Stimulated activated memory B cell treated with anti-CD40 and anti-IgM and Interleukin-4, amounts not matched to agents 10 μg/mL and 1 μg/mL and 100 μg/mL, for 72 hours (primary cell): ENCODE results near the gene SLC15A1.

ENCODE experiments used
- ATAC-seq: fragments of 150-1000 bp; cut with Tn5 transposase; 2 replicates; pipeline ENCODE4 v1.10.0; 2021
- H3K27ac Mint-ChIP-seq: one replicate; pipeline ENCODE4 v1.8.0; 2022; ENCODE audit warnings: mild to moderate bottlenecking, mixed read lengths
- H3K27me3 Mint-ChIP-seq: one replicate; pipeline ENCODE4 v1.8.0; 2022; ENCODE audit warnings: mixed read lengths
- H3K36me3 Mint-ChIP-seq: one replicate; pipeline ENCODE4 v1.8.0; 2022; ENCODE audit warnings: mixed read lengths
- H3K4me1 Mint-ChIP-seq: one replicate; pipeline ENCODE4 v1.8.0; 2022; ENCODE audit warnings: mixed read lengths
- H3K4me3 Mint-ChIP-seq: one replicate; pipeline ENCODE4 v1.8.0; 2022; ENCODE audit warnings: mild to moderate bottlenecking, moderate library complexity, mixed read lengths
- H3K9me3 Mint-ChIP-seq: one replicate; pipeline ENCODE4 v1.8.0; 2022; ENCODE audit warnings: mixed read lengths

SLC15A1 gene

GRCh38 chr13:98785405-98785804 lies 32.9 kb upstream of the SLC15A1 start:
- Mint-ChIP-seq H3K27ac (no peak overlapping the region), H3K4me3 (no peak overlapping the region), H3K36me3 (no peaks in the 10 kb centered on the region)

GRCh38 chr13:98784666-98785065 lies 32.2 kb upstream of the SLC15A1 start:
- no peaks in the 10 kb centered on the region for H3K9me3 Mint-ChIP-seq
- H3K27ac Mint-ChIP-seq = no peak overlapping the region
- peaks cover 7% of the 10 kb centered on the region for H3K4me1 Mint-ChIP-seq
- no peak overlapping the region for H3K4me3 Mint-ChIP-seq
- ATAC-seq = no peak
- H3K36me3 Mint-ChIP-seq = no peaks in the 10 kb centered on the region
- H3K27me3 Mint-ChIP-seq = peaks cover 44% of the 10 kb centered on the region

More at GRCh38 chr13:98785405-98785804, 32.9 kb upstream of the SLC15A1 start:
- H3K27me3 Mint-ChIP-seq = peaks cover 44% of the 10 kb centered on the region
- no peaks in the 10 kb centered on the region for H3K9me3 Mint-ChIP-seq
- peaks cover 7% of the 10 kb centered on the region for H3K4me1 Mint-ChIP-seq
- ATAC-seq = no peak

- H3K27ac Mint-ChIP-seq = no peak overlapping the region
- H3K36me3 Mint-ChIP-seq = no peaks in the 10 kb centered on the region
- no peak overlapping the region for H3K4me3 Mint-ChIP-seq
- no peaks in the 10 kb centered on the region for H3K9me3 Mint-ChIP-seq
- ATAC-seq = no peak
- peaks cover 44% of the 10 kb centered on the region for H3K27me3 Mint-ChIP-seq
- peaks cover 4% of the 10 kb centered on the region for H3K4me1 Mint-ChIP-seq
Measured at GRCh38 chr13:98783856-98784478, 31.5 kb upstream of the SLC15A1 start.

- Mint-ChIP-seq H3K4me1 (no peaks in the 10 kb centered on the region), H3K9me3 (peaks cover 2% of the 10 kb centered on the region), H3K4me3 (no peak overlapping the region), H3K27me3 (peaks cover 39% of the 10 kb centered on the region), H3K27ac (no peak overlapping the region), H3K36me3 (no peaks in the 10 kb centered on the region)
- no peak for ATAC-seq
Measured at GRCh38 chr13:98782654-98783053, 30.2 kb upstream of the SLC15A1 start.

GRCh38 chr13:98781905-98782304 lies 29.4 kb upstream of the SLC15A1 start:
- Mint-ChIP-seq H3K36me3 (no peaks in the 10 kb centered on the region), H3K9me3 (peaks cover 2% of the 10 kb centered on the region), H3K27me3 (peaks cover 37% of the 10 kb centered on the region), H3K4me1 (no peaks in the 10 kb centered on the region), H3K4me3 (no peak overlapping the region), H3K27ac (no peak overlapping the region)
- ATAC-seq = no peak

- Mint-ChIP-seq H3K4me1 (no peaks in the 10 kb centered on the region), H3K27me3 (peaks cover 37% of the 10 kb centered on the region), H3K4me3 (no peak overlapping the region), H3K36me3 (no peaks in the 10 kb centered on the region), H3K27ac (no peak overlapping the region), H3K9me3 (peaks cover 2% of the 10 kb centered on the region)
- peak; percentile 24 for ATAC-seq
Measured at GRCh38 chr13:98781470-98781869, 29.0 kb upstream of the SLC15A1 start.

GRCh38 chr13:98781045-98781444 lies 28.6 kb upstream of the SLC15A1 start:
- Mint-ChIP-seq H3K36me3 (no peaks in the 10 kb centered on the region), H3K4me3 (no peak overlapping the region), H3K27me3 (peaks cover 39% of the 10 kb centered on the region), H3K9me3 (peaks cover 2% of the 10 kb centered on the region), H3K27ac (no peak overlapping the region), H3K4me1 (no peaks in the 10 kb centered on the region)
- ATAC-seq = no peak

- Mint-ChIP-seq H3K36me3 (no peaks in the 10 kb centered on the region), H3K27ac (no peak overlapping the region), H3K27me3 (peaks cover 45% of the 10 kb centered on the region), H3K4me1 (no peaks in the 10 kb centered on the region), H3K4me3 (no peak overlapping the region), H3K9me3 (peaks cover 2% of the 10 kb centered on the region)
- no peak for ATAC-seq
Measured at GRCh38 chr13:98780451-98780850, 28.0 kb upstream of the SLC15A1 start.

GRCh38 chr13:98779695-98780094 lies 27.2 kb upstream of the SLC15A1 start:
- H3K9me3 Mint-ChIP-seq = peaks cover 2% of the 10 kb centered on the region
- no peak for ATAC-seq
- H3K4me3 Mint-ChIP-seq = no peak overlapping the region
- peaks cover 46% of the 10 kb centered on the region for H3K27me3 Mint-ChIP-seq
- no peak overlapping the region for H3K27ac Mint-ChIP-seq
- H3K36me3 Mint-ChIP-seq = no peaks in the 10 kb centered on the region
- no peaks in the 10 kb centered on the region for H3K4me1 Mint-ChIP-seq

GRCh38 chr13:98778749-98779148 lies 26.3 kb upstream of the SLC15A1 start:
- ATAC-seq = no peak
- no peak overlapping the region for H3K27ac Mint-ChIP-seq
- peaks cover 2% of the 10 kb centered on the region for H3K9me3 Mint-ChIP-seq
- H3K4me3 Mint-ChIP-seq = no peak overlapping the region
- H3K4me1 Mint-ChIP-seq = no peaks in the 10 kb centered on the region
- no peaks in the 10 kb centered on the region for H3K36me3 Mint-ChIP-seq
- peaks cover 46% of the 10 kb centered on the region for H3K27me3 Mint-ChIP-seq

- Mint-ChIP-seq H3K27me3 (peaks cover 31% of the 10 kb centered on the region), H3K4me1 (no peaks in the 10 kb centered on the region), H3K36me3 (no peaks in the 10 kb centered on the region), H3K27ac (no peak overlapping the region), H3K9me3 (peaks cover 2% of the 10 kb centered on the region), H3K4me3 (no peak overlapping the region)
- ATAC-seq = no peak
Measured at GRCh38 chr13:98776644-98777043, 24.2 kb upstream of the SLC15A1 start.

GRCh38 chr13:98775844-98776598 lies 23.5 kb upstream of the SLC15A1 start:
- no peak overlapping the region for H3K4me3 Mint-ChIP-seq

GRCh38 chr13:98775386-98775785 lies 22.9 kb upstream of the SLC15A1 start:
- H3K27ac Mint-ChIP-seq = no peak overlapping the region
- no peaks in the 10 kb centered on the region for H3K4me1 Mint-ChIP-seq

More at GRCh38 chr13:98775844-98776598, 23.5 kb upstream of the SLC15A1 start:
- Mint-ChIP-seq H3K9me3 (peaks cover 2% of the 10 kb centered on the region), H3K27me3 (peaks cover 25% of the 10 kb centered on the region), H3K4me1 (no peaks in the 10 kb centered on the region), H3K27ac (no peak overlapping the region), H3K36me3 (no peaks in the 10 kb centered on the region)
- ATAC-seq = no peak

GRCh38 chr13:98774776-98775175 lies 22.3 kb upstream of the SLC15A1 start:
- no peak for ATAC-seq
- H3K4me3 Mint-ChIP-seq = no peak overlapping the region
- peaks cover 2% of the 10 kb centered on the region for H3K9me3 Mint-ChIP-seq
- no peak overlapping the region for H3K27ac Mint-ChIP-seq
- no peaks in the 10 kb centered on the region for H3K36me3 Mint-ChIP-seq
- no peaks in the 10 kb centered on the region for H3K4me1 Mint-ChIP-seq
- peaks cover 18% of the 10 kb centered on the region for H3K27me3 Mint-ChIP-seq

More at GRCh38 chr13:98775386-98775785, 22.9 kb upstream of the SLC15A1 start:
- H3K27me3 Mint-ChIP-seq = peaks cover 18% of the 10 kb centered on the region
- ATAC-seq = no peak
- peaks cover 2% of the 10 kb centered on the region for H3K9me3 Mint-ChIP-seq
- H3K36me3 Mint-ChIP-seq = no peaks in the 10 kb centered on the region
- no peak overlapping the region for H3K4me3 Mint-ChIP-seq

GRCh38 chr13:98773921-98774320 lies 21.4 kb upstream of the SLC15A1 start:
- Mint-ChIP-seq H3K27me3 (peaks cover 18% of the 10 kb centered on the region), H3K4me1 (no peaks in the 10 kb centered on the region), H3K4me3 (no peak overlapping the region), H3K9me3 (peaks cover 2% of the 10 kb centered on the region), H3K36me3 (no peaks in the 10 kb centered on the region), H3K27ac (no peak overlapping the region)
- no peak for ATAC-seq
